Stimulated activated CD8-positive, alpha-beta memory T cell treated with anti-CD3 and anti-CD28 coated beads, Interleukin-4, amount 100 ng/mL, for 1 hour (primary cell): ENCODE results near the gene PCDHB3.
"Not testable (repeated sequence)": the region's sequence is repeated elsewhere in the genome, so short reads cannot be mapped to it uniquely, and the experiment has no call there.

Experiments
- DNase-seq, 2 donors: peaks; one replicate each; pipeline ENCODE4 v3.0.0-alpha.2; 2020; ENCODE audit warnings: low read depth in 2 of 2, low spot score in 1 of 2

The PCDHB3 gene

DNA sequence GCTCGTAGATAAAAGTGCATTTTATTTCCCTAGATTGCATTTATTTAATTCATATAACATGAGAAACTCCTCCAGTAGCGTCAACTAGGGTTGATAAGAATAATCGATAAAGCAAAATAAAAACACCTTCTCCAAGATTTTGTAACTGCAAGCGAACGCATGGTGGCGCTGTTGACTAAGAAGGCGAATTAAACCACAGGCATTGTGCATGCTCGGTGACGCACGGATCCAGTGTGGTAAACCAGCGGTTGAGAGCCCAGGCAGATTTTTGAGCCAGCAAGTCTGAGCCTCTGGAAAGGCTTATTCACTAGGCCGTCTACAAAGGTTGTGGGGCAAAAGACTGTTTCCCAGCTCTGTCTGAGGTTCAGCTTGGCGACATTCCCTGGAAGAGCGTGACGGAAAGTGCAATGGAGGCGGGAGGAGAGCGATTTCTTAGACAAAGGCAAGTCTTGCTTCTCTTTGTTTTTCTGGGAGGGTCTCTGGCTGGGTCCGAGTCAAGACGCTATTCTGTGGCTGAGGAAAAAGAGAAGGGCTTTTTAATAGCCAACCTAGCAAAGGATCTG lies at the start of gene PCDHB3:
TSS of gene PCDHB3 (plus strand) at position 231 of the 563 bp plus-strand sequence. CDS start at position 408, 177 bp downstream.
- DNase-seq = no peak

DNA sequence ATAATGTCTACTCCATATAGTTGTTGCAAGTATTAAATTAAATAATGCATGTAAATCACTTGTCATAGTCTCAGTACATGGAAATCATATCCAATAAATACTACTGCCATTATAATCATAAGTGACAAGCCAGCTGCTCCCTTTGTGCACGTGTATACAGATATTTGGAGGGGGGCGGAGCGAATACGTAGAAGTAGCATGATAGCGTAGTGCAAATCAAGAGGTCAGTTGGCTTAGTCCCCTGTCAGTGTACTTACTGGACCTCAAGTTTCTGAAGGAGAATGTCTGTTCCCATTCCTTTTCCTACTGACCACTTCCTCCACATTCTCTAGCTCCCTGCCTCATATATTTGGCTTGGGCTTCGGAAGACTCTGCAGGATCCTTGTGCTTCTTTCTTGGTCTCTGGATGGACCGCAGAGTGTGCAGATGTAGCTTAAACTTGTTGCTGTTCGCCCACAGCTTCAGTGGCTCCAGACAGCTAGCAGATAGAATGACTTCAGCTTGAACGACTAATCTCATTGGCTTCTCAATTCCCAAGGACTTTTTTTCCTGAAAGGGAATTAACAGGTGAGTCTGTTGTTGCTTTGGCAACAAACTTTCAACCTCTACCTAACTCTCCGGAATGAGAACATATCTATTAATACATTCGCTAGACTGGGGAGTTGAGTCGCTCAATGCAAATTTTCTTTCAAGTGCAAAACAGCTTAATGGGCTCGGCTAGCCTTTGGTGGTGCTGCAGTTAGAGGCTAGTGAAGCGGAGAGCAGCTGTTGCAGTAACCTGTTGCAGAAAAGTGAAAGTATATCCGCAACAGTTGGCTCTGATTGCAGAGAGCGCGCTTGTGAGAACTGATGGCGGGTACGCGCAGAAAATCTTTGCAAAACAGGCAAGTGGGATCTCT lies 49.4 kb upstream of the PCDHB3 start, which contains the start of gene PCDHB1:
TSS of gene PCDHB1 (plus strand) at position 753 of the 899 bp plus-strand sequence. CDS start at position 850, 97 bp downstream.
- DNase-seq = no peak

DNA sequence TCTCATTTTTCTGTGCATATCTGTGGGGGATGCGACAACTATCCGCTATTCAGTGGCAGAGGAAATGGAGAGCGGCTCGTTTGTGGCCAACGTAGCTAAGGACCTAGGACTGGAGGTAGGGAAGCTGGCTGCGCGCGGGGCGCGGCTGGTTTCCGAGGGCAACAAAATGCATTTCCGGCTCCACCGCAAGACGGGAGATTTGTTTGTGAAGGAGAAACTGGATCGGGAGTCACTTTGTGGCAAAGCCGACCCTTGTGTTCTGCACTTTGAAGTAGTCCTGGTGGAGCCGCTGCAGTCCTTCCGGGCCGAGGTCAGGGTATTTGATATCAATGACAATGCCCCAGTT lies 48.8 kb upstream of the PCDHB3 start:
- no peak for DNase-seq

DNA sequence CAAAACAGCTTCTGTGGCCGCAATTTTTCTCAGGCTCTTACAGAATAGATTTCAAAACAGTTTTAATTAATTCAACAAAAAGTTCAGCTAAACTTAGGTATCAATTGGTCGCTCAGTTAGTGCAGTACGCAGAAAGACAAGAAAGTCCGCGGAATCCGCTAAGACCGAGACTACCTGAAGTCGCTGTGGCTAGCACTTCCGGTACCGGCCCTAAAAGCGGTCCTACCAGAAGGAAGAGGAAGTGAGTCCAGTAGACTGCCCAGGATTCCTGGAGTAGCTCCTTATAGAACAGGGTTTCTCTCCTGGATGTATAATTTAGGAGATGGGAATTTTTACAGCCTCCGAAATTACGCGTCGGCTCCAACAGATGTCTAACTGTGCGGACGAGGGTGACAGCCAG lies 22.4 kb upstream of the PCDHB3 start:
- DNase-seq = no peak

DNA sequence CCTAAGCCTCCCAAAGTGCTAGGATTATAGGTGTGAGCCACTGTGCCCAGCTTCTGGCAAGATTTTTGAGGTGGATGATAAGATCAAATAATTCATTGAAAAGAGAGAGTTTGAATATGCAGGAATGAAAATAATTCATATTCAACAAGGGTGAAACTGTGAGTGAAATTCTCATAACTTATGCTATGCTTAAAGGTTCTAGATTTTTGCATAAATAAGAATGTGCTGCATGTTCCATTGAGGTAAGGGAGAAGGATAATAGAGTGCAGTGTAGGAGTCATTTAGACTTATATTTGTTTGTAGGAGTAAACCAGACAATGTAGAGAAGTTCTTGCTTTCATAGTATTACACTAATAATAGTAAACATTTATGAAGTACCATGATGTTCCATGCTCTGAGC lies 18.0 kb upstream of the PCDHB3 start:
- DNase-seq = no peak

DNA sequence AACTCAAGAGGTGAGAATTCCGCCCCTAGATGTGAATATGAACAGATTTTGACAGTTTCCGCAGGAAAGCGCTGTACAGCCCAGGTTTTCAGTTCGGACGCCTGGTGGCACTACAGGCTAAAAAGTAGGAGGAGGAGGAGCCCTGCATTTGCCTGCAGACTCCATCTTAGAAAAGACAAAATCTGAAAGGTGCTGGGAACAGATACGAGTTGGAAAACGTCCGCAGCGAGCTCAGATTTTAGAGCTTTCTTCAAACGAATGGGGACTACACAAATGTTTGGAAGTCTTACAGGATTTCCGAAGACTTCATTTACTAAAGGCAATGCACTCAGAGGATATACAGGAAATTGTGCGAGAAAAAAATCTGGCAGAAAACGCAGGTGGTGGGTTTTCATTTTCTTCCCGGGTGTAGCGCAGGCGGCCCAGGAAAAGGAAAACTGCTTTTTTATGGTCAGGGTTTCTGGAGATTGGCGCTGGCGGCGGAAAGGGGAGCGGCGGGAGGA lies 15.7 kb upstream of the PCDHB3 start:
- DNase-seq = no peak

DNA sequence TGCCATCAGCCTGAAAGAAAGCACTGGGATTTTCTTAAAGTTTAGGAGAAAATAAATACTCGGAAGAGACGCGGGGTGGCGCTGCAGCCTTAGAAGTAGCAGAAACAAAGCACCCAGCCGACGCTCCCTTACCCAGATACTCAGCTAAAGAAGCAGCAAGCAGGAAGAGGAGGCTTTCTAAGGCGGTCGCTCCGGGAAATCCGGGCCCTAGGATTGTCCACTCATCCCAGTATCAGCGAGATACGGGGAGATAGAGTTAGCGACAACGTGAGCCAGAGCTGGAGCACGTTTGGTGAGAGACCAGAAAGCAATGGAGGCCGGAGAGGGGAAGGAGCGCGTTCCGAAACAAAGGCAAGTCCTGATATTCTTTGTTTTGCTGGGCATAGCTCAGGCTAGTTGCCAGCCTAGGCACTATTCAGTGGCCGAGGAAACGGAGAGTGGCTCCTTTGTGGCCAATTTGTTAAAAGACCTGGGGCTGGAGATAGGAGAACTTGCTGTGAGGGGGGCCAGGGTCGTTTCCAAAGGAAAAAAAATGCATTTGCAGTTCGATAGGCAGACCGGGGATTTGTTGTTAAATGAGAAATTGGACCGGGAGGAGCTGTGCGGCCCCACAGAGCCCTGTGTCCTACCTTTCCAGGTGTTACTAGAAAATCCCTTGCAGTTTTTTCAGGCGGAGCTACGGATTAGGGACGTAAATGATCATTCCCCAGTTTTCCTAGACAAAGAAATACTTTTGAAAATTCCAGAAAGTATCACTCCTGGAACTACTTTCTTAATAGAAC lies 5.6 kb upstream of the PCDHB3 start, which contains the start of gene PCDHB2:
TSS of gene PCDHB2 (plus strand) at position 135 of the 782 bp plus-strand sequence. CDS start at position 311, 176 bp downstream.
- no peak for DNase-seq

DNA sequence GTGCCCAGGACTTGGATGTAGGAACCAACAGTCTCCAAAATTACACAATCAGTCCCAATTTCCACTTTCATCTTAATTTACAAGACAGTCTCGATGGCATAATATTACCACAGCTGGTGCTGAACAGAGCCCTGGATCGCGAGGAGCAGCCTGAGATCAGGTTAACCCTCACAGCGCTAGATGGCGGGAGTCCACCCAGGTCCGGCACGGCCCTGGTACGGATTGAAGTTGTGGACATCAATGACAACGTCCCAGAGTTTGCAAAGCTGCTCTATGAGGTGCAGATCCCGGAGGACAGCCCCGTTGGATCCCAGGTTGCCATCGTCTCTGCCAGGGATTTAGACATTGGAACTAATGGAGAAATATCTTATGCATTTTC lies 5.0 kb upstream of the PCDHB3 start:
- no peak for DNase-seq

DNA sequence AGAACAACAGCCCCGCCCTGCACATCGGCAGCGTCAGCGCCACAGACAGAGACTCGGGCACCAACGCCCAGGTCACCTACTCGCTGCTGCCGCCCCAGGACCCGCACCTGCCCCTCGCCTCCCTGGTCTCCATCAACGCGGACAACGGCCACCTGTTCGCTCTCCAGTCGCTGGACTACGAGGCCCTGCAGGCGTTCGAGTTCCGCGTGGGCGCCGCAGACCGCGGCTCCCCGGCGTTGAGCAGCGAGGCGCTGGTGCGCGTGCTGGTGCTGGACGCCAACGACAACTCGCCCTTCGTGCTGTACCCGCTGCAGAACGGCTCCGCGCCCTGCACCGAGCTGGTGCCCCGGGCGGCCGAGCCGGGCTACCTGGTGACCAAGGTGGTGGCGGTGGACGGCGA lies 4.1 kb upstream of the PCDHB3 start:
- not testable (repeated sequence) for DNase-seq

DNA sequence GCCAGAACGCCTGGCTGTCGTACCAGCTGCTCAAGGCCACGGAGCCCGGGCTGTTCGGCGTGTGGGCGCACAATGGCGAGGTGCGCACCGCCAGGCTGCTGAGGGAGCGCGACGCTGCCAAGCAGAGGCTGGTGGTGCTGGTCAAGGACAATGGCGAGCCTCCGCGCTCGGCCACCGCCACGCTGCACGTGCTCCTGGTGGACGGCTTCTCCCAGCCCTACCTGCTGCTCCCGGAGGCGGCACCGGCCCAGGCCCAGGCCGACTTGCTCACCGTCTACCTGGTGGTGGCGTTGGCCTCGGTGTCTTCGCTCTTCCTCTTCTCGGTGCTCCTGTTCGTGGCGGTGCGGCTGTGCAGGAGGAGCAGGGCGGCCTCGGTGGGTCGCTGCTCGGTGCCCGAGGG lies 3.7 kb upstream of the PCDHB3 start:
- not testable (repeated sequence) for DNase-seq

DNA sequence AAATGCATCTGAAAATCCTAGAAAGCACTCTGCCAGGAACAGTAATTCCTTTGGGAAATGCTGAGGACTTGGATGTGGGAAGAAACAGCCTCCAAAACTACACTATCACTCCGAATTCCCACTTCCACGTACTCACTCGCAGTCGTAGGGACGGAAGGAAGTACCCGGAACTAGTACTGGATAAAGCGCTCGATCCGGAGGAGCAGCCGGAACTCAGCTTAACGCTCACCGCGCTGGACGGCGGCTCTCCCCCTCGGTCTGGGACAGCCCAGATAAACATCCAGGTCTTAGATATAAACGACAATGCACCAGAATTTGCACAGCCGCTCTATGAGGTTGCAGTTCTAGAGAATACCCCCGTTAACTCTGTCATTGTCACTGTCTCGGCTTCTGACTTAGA lies 786 bp downstream of the PCDHB3 start:
- no peak for DNase-seq

DNA sequence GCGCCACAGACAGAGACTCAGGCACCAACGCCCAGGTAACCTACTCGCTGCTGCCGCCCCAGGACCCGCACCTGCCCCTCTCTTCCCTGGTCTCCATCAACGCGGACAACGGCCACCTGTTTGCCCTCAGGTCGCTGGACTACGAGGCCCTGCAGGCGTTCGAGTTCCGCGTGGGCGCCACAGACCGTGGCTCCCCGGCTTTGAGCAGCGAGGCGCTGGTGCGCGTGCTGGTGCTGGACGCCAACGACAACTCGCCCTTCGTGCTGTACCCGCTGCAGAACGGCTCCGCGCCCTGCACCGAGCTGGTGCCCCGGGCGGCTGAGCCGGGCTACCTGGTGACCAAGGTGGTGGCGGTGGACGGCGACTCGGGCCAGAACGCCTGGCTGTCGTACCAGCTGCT lies 1.8 kb downstream of the PCDHB3 start:
- not testable (repeated sequence) for DNase-seq

DNA sequence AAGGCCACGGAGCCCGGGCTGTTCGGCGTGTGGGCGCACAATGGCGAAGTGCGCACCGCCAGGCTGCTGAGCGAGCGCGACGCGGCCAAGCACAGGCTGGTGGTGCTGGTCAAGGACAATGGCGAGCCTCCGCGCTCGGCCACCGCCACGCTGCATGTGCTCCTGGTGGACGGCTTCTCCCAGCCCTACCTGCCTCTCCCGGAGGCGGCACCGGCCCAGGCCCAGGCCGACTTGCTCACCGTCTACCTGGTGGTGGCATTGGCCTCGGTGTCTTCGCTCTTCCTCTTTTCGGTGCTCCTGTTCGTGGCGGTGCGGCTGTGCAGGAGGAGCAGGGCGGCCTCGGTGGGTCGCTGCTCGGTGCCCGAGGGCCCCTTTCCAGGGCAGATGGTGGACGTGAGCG lies 2.2 kb downstream of the PCDHB3 start:
- not testable (repeated sequence) for DNase-seq

DNA sequence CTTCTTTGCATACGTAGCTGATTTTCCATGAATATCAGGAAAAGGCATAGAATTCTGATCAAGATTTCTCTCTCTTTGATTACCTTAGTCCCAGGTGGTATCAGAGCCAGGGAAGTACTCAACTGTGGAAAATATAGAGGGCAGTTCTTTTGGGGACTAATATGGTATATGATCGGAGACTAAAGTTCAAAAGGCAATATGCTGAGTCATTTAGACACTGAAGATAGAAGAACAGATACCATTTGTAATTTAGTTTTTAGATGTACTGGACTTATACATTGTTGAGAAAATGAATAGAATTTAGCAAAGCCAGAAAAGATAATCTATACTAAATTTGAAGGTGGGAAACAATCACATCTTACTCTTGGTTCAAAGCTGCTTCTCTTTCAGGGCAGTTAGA lies 5.1 kb downstream of the PCDHB3 start:
- DNase-seq = no peak

DNA sequence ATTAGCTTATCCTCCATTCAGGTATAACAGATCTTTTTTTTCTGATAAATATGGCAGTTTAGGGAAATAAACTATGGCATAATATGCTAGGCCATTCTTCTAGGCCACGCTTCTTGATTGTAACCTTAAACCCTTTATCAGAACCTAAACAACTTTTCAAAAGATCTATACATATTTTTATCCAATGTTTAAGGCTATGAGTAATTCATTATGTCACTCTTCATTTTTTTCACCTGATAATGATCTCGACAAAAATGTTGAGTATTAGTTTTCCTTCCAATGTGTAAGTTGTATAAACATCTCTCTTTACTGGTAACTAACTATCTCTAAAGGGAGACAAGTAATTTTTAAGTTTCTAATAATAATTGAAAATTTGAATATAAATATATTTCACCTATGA lies 19.0 kb downstream of the PCDHB3 start:
- no peak for DNase-seq

DNA sequence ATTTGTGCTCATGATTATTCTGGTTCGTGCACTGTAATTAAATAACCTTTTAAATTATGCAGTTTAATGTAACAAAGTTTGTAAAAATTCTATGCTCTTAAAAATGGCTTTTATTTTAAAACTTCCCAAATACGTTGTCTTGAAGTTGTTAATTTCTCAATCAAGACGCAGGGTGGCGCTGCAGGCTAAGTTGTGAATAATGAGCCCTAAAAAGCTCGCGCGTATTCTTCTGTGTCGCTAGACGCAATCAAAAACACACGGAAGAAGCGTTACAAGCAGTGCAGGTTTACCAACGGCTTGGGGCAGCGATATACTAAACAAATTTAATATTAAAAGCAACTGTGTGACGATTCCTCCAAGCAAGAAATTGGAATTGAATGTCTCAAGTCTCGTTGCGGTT lies 21.3 kb downstream of the PCDHB3 start, which contains the start of gene PCDHB4:
TSS of gene PCDHB4 (plus strand) at position 256 of the 400 bp plus-strand sequence. CDS start 181 bp downstream, outside the sequence.
- DNase-seq = no peak

DNA sequence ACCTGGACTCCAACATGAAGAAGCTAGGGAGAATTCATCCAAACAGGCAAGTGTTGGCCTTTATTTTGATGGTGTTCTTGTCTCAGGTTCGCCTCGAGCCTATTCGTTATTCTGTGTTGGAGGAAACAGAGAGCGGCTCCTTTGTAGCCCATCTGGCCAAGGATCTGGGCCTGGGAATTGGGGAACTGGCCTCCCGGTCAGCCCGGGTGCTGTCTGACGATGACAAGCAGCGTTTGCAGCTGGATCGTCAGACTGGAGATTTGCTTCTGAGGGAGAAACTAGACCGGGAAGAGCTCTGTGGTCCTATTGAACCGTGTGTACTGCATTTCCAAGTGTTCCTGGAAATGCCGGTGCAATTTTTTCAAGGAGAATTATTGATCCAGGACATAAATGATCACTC lies 21.7 kb downstream of the PCDHB3 start:
- no peak for DNase-seq

DNA sequence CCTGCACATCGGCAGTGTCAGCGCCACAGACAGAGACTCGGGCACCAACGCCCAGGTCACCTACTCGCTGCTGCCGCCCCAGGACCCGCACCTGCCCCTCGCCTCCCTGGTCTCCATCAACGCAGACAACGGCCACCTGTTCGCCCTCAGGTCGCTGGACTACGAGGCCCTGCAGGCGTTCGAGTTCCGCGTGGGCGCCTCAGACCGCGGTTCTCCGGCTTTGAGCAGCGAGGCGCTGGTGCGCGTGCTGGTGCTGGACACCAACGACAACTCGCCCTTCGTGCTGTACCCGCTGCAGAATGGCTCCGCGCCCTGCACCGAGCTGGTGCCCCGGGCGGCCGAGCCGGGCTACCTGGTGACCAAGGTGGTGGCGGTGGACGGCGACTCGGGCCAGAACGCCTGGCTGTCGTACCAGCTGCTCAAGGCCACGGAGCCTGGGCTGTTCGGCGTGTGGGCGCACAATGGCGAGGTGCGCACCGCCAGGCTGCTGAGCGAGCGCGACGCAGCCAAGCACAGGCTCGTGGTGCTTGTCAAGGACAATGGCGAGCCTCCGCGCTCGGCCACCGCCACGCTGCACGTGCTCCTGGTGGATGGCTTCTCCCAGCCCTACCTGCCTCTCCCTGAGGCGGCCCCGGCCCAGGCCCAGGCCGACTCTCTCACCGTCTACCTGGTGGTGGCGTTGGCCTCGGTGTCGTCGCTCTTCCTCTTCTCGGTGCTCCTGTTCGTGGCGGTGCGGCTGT lies 23.3 kb downstream of the PCDHB3 start:
- DNase-seq = not testable (repeated sequence)

DNA sequence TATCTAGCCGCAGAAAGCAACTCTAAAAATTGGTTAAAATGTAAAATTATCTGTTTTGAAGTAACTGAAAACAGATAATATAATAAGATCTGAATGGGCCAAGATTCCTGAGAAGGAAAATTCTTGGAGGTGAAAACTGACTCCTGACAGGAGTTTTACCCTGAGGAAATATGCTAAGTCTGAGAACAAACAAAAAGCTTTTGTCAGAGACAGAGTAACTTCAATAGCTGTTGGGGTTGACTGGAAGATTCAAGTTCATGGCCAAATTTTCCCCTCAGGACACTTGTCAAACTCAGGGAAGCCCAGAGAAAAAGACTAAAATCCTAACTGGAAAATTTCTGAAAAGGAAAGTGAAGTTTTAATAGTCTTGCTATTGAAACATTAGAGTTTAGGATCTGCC lies 27.0 kb downstream of the PCDHB3 start:
- no peak for DNase-seq

DNA sequence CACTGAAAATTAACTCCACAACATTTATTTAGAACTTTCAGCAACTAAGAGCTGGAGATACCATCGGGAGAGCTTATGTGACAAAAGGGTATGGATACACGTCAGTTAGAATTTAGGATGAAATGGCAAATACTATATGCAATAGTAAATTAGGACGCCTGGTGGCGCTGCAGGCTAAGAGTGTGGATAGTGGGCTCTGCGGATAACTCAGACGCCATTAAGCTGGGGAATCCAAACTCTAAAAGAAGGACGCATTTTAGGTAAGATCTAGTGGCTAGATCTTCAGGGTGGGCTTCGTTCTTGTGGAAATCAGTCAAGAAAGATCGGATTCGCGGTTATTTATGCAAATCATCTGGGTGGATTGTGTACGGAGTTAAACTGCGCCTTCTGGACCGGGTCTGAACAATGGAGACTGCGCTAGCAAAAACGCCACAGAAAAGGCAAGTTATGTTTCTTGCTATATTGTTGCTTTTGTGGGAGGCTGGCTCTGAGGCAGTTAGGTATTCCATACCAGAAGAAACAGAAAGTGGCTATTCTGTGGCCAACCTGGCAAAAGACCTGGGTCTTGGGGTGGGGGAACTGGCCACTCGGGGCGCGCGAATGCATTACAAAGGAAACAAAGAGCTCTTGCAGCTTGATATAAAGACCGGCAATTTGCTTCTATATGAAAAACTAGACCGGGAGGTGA lies 34.9 kb downstream of the PCDHB3 start, which contains the start of gene PCDHB5:
TSS of gene PCDHB5 (plus strand) at position 177 of the 688 bp plus-strand sequence. CDS start at position 406, 229 bp downstream.
- no peak for DNase-seq
